Midbrain (tissue), 1 donor: ENCODE data around the gene GRAMD1B.
"Not testable (repeated sequence)": the region's sequence is repeated elsewhere in the genome, so short reads cannot be mapped to it uniquely, and the experiment has no call there.

ENCODE experiments used
- DNase-seq: peaks from one replicate; lab custom pipeline; 2025; lab: John Stamatoyannopoulos, UW

The GRAMD1B gene

GRCh38 chr11:123509737-123510578 lies 79.9 kb downstream of the GRAMD1B start:
- DNase-seq: peak; percentile 70

DNA sequence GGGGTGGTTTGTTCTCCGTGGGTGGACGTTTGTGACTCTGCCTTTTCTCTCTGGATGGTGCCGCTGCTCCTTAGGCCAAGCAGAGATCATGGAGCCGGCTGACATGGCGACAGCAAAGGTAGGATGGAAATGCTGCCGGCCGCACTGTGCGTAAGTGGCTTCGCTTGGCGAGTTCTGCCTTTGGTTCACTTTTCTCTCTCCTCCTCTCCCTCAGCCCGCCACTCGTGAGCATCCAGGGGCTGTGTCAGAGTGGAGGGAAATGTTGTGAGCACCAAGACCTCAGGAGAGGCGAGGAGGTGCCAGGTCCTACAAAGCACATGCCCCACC lies 80.5 kb downstream of the GRAMD1B start:
- DNase-seq: no peak

GRCh38 chr11:123511037-123511870 lies 81.2 kb downstream of the GRAMD1B start:
- peak; percentile 90 for DNase-seq

- DNase-seq: not testable (repeated sequence)
Measured at GRCh38 chr11:123513309-123513708, 83.2 kb downstream of the GRAMD1B start.

DNA sequence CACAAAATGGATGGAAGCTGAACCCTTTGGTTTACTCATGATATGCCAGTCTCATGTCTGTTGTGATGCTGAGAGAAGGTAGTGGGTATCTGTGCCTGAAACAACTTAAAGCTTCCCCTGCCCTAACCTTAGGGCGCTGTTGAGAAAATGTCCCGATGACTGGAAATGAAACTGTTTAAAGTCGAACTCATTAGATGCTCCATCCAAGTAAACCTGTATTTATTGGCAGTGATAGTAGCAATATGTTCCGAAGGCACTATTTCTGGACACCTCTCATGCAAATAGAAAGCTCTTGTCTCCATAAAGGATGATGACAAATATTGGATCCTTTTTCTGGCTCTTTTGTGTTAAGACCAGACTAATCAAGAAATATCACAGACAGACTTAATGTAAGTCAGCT lies 86.2 kb downstream of the GRAMD1B start:
- no peak for DNase-seq

GRCh38 chr11:123517559-123518364 lies 87.7 kb downstream of the GRAMD1B start:
- no peak for DNase-seq

DNA sequence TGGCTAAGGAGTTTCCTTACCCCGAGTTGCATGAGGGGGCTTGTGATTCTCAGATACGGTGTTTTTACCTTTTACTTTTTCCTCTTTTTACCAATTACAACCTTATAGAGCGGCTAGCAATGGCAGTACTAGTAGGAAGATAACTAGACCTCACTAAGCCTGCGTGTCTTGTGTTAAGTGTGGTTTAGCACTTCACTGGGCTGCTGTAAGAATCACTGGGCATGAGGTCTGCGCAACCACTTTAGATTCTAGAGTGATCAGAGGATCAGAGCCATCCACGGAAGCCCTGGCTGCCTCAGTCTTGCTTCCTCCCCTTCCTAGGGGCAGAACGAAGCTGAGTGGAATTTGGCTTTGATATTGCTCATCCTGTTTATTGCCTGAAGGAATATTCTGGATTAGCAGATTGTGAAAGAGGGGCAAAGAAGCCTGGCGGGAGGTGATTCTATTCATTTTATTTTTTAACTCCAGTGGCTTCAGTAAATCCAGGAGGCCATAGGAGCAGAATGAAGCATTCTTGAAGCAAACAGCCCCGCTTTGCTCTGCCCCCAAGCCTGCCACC lies 88.5 kb downstream of the GRAMD1B start:
- no peak for DNase-seq

- no peak for DNase-seq
Measured at GRCh38 chr11:123519055-123519796, 89.2 kb downstream of the GRAMD1B start.

GRCh38 chr11:123519797-123520193 lies 89.7 kb downstream of the GRAMD1B start:
- no peak for DNase-seq

DNA sequence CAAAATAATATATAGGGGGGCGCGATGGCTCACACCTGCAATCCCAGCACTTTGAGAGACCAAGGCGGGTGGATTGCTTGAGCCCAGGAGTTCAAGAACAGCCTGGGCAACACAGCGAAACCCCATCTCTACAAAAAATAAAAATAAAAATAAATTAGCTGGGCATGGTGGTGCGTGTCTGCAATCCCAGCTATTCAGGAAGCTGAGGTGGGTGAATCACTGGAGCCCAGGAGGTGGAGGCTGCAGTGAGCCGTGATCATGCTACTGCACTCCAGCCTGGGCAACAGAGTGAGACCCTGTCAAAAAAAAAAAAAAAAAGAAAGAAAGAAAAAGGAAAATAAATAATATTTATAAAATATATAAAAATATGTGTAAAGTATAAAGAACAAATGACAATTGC lies 90.4 kb downstream of the GRAMD1B start:
- DNase-seq: not testable (repeated sequence)

DNA sequence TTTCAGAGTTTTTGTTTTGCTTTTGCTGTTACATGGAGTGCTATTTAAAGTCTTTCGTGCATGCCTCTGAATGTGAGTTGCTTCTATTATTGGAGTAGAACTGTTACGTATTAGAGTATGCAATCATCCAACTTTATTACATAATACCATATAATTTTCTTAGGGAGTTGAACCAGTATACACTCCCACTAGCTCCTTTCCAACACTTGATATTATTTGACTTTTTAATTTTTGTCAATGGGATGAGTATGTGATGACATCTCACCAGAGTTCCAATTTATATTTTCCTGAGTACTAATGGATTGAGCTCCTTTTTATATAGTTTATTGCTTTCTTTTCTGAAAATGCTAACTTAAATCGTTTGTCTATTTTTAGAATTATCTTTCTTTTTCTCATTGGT lies 90.9 kb downstream of the GRAMD1B start:
- DNase-seq: no peak

DNA sequence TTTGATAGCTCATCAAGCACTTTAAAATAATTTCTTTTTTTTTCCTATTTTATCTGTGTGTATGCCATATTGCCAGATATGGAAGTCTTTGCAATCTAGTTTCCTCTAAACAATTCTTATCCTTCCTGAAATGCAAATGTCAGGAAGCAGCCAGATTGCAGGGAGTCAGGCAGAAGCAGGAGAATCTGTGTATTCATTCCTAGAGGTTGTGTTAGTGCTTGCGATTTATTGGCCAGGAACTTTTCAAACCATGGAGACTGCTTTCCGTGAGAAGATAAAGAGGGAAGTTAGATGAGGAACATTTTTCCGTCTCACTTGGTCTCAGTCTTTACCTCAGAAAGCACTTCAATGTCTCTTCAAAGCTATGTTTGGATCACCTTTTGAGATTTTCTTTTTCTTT lies 91.9 kb downstream of the GRAMD1B start:
- no peak for DNase-seq

GRCh38 chr11:123523539-123523938 lies 93.5 kb downstream of the GRAMD1B start:
- no peak for DNase-seq

DNA sequence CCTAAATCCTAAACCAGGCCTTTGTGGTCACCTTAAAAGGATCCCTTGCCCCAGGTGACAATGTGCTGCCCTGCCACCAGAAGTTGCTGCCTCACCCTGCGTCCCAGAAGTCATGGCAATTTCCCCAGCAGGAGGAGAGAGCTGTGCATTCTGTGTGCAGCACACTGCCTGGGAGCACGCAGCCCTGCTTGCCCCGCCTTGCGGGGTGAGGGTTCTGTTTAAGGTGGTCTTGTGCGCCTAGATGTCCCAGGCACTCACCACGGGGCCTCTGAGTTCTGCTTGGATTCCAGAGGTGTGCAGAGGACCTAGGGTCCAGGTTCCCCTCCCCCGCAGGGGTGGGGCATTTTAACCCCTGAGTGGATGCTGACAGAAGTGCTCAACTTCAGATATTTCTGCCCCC lies 95.0 kb downstream of the GRAMD1B start:
- peak; percentile 37 for DNase-seq

DNA sequence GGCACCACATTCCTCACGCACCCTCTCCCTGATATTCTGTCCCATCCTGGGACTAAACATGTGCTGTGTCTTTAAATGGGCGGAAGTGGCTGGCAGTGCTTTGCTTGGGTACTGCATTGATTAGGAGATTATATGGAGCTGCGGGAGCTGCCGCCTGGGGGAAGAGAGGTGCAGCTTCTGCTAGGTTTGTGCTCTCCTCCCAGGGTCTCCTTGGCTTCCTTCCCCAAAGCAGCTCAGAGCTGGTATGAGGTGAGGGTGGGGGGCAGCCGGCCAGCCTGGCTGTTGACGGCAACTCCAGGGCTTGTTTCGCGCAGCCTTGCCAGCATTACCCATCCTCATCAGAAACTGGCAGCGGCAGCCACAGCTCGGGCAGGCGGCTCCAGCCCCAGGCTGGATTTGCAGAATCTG lies 95.4 kb downstream of the GRAMD1B start:
- DNase-seq: peak; percentile 37

DNA sequence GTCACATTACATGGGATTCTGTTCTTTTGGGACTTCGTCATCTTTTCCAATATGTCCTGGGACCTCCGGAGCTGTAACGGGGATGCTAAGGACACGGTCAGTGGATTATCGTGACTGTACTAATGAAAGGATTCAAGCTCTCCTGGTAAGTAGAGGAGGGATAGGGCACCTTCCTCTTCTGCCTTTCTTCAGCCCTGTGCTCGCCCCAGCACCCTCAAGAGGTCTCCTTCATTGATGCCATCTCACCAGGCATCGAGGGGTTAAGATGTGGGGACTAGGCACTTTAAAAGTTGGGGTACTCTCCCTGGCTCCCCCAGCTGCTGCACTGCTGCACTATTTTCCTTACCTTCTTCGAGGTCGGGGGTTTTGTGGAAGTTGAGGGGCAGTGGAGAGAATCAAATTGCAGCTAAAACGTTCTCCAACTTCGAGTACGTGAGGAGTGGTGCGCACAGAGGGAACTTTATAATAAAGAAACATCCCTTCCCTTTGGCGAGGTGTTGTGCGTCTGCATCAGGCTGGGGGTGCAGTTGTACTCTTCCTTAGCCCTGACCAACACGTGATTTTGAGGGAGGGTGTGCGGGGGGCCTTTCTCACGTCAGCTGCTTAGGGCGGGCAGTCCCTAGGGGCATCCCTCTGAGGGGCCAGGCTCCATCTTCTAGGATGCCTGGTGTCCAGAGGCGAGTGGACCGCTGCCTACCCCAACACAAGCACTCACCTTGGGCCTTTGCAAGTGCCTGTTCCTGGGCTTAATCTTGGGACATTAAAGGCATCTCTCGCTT lies 96.1 kb downstream of the GRAMD1B start:
- peak; percentile 19 for DNase-seq

DNA sequence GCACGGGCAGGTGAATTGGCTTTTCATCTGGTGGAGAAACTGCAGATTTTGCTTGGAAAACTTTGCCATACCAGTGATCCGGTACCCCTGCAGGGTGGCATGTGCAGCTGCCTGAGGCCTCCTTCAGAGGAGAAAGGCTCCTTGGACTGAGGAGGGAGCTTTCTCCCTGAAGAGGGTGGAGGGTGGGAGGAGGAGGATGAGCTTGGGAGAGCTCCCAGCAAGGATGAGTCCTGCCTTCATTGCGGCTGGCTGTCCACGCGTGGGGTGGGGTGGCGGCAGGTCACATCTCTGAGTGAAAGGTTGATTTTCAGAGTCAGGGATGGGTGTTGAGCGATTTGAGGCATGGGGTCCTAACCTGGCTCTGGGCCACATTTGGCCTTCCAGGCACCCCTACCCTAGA lies 96.8 kb downstream of the GRAMD1B start:
- DNase-seq: no peak

DNA sequence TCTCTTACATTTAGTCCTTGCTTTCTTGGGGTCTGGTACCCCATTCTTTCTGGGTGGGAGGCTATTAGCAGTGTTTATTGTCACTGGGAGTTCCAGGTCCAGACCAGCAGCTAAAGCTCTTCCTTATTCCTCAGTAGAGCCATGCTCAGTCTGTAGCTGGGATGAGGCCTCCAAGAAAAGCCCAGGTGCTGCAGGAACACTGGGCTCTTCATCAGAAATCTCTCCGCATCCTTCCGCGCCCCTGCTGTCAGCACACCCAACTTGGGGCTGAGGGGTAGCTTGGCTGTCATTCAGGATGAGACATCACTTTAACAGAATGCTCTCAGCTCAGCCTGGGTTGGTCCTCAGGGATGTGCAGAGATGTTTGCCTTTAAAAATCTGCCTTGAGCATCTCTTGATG lies 97.5 kb downstream of the GRAMD1B start:
- no peak for DNase-seq

GRCh38 chr11:123527947-123528346 lies 97.9 kb downstream of the GRAMD1B start:
- no peak for DNase-seq

GRCh38 chr11:123531325-123531724 lies 101.3 kb downstream of the GRAMD1B start:
- no peak for DNase-seq

GRCh38 chr11:123532131-123532530 lies 102.1 kb downstream of the GRAMD1B start:
- no peak for DNase-seq
